K562 (cell line): Measurements from ENCODE around the gene DIS3L2. TPM values are rescaled to one million over a fixed set of nuclear protein-coding genes. Genes with fewer than 3 reads are reported as not detected.

ENCODE experiments used
- ATAC-seq: fragments of 200-7000 bp; cut with Tn5 transposase; 3 replicates; pipeline ENCODE4 v1.9.1; 2020; ENCODE audit warnings: moderate library complexity
- BruUV-seq: library from RNA; stranded (reverse); fragments of 400-500 nt; replicated peaks from 2 replicates; lab custom pipeline; 2021; lab: Mats Ljungman, UMichigan
- CTCF ChIA-PET: fragments of 300-600 bp; formaldehyde crosslinking; extraction: SDS; loops from one replicate; lab custom pipeline; 2021; ENCODE audit warnings: low intra/inter-chr PET ratio; lab: Yijun Ruan, JAX
- POLR2A ChIA-PET: fragments of 300-600, 350-650 bp; sonication (Branson Sonifier 250); formaldehyde crosslinking; extraction: SDS; loops from one replicate; lab custom pipeline; 2021; ENCODE audit warnings: antibody characterized with exemption, inconsistent platforms; lab: Yijun Ruan, JAX
- DNase-seq, 4 experiments: peaks; one replicate each; pipeline versions ENCODE4 v3.0.0 to v3.0.0-alpha.2; 2011 to 2018; ENCODE audit warnings: low spot score in 3 of 4, mixed read lengths in 3 of 4; ENCODE audit errors: extremely low read depth in 1 of 4
- FAIRE-seq: peaks from 2 replicates; lab custom pipeline; 2011; peaks lifted over from hg19 to GRCh38; lab: Jason Lieb, UNC
- H2AFZ ChIP-seq: 2 replicates; pipeline ENCODE4 v1.6.0; 2011; ENCODE audit warnings: low read depth, low read length, control low read depth, inconsistent platforms
- H3K27ac ChIP-seq: fragments of 200-600 bp; 3 replicates; pipeline ENCODE4 v1.8.0; 2011; ENCODE audit warnings: low read depth, mild to moderate bottlenecking, control low read depth, inconsistent platforms, low read length, moderate library complexity, mixed read lengths; ENCODE audit errors: extremely low read depth
- H3K27me3 ChIP-seq, 2 experiments: fragments of 300-600 bp in 1 of 2; 2 replicates in 1 of 2; 3 replicates in 1 of 2; pipeline versions ENCODE4 v1.6.0 to v1.8.0; 2011; ENCODE audit warnings: inconsistent platforms in 2 of 2, low read length in 2 of 2, mild to moderate bottlenecking in 1 of 2, mixed read lengths in 1 of 2, moderate library complexity in 1 of 2; ENCODE audit not compliant: control insufficient read depth in 2 of 2, insufficient read depth in 2 of 2
- H3K36me3 ChIP-seq: fragments of 300-600 bp; 3 replicates; pipeline ENCODE4 v1.8.0; 2011; ENCODE audit warnings: mild to moderate bottlenecking, low read length, inconsistent platforms; ENCODE audit not compliant: control insufficient read depth, insufficient read depth
- H3K4me1 ChIP-seq, 2 experiments: fragments of 200-600 bp in 1 of 2; replicated peaks in 1 of 2; 2 replicates in 1 of 2; 3 replicates in 1 of 2; pipeline versions ENCODE4 v1.5.1 to v1.8.0; 2011; ENCODE audit warnings: inconsistent platforms in 2 of 2, low read length in 2 of 2, mild to moderate bottlenecking in 1 of 2, mixed read lengths in 1 of 2, moderate library complexity in 1 of 2; ENCODE audit not compliant: control insufficient read depth in 2 of 2, insufficient read depth in 2 of 2
- H3K4me2 ChIP-seq: 2 replicates; pipeline ENCODE4 v1.6.1; 2011; ENCODE audit warnings: low read length, control low read depth, inconsistent platforms, mixed read lengths; ENCODE audit not compliant: insufficient read depth
- H3K4me3 ChIP-seq: fragments of 200-600 bp; sonication (generic), shearing (Covaris generic); 2 replicates; pipeline ENCODE4 v1.5.1; 2016; ENCODE audit warnings: control low read depth, inconsistent platforms
- H3K79me2 ChIP-seq: fragments of 200-600 bp; 3 replicates; pipeline ENCODE4 v1.8.0; 2011; ENCODE audit warnings: low read length, inconsistent platforms; ENCODE audit not compliant: control insufficient read depth, insufficient read depth
- H3K9ac ChIP-seq, 2 experiments: 2 replicates each; pipeline versions ENCODE4 v1.6.0 to v1.6.1; 2011; ENCODE audit warnings: low read depth in 2 of 2, low read length in 2 of 2, control low read depth in 1 of 2, inconsistent platforms in 1 of 2, mild to moderate bottlenecking in 1 of 2, mixed read lengths in 1 of 2; ENCODE audit not compliant: insufficient read depth in 1 of 2
- H3K9me1 ChIP-seq: one replicate; pipeline ENCODE4 v1.6.0; 2011; ENCODE audit warnings: inconsistent platforms, mild to moderate bottlenecking, low read length, moderate library complexity; ENCODE audit not compliant: control insufficient read depth, insufficient read depth
- H3K9me3 ChIP-seq: replicated peaks from 2 replicates; pipeline ENCODE4 v1.5.1; 2011; ENCODE audit warnings: low read depth, low read length, inconsistent platforms; ENCODE audit not compliant: control insufficient read depth, insufficient read depth
- H4K20me1 ChIP-seq: replicated peaks from 2 replicates; pipeline ENCODE4 v1.6.1; 2011; ENCODE audit warnings: low read length, inconsistent platforms, mixed read lengths; ENCODE audit not compliant: control insufficient read depth, insufficient read depth
- BRD4 ChIP-seq: fragments of 200-600 bp; sonication (generic); IDR thresholded peaks from 2 replicates; pipeline ENCODE4 v1.6.1; 2017; ENCODE audit warnings: inconsistent platforms
- CBX5 ChIP-seq: IDR thresholded peaks from 2 replicates; pipeline ENCODE4 v1.6.1; 2014; ENCODE audit warnings: low read depth, borderline replicate concordance
- CBX8 ChIP-seq: fragments of 200-600 bp; sonication (generic); IDR thresholded peaks from 2 replicates; pipeline ENCODE4 v1.6.1; 2012; ENCODE audit warnings: borderline replicate concordance, mixed run types, low read depth, mild to moderate bottlenecking, moderate library complexity, mixed read lengths, low read length, control low read depth, inconsistent platforms; ENCODE audit not compliant: poor library complexity, severe bottlenecking; ENCODE audit errors: extremely low read depth
- DIDO1 ChIP-seq: fragments of 450-650 bp; IDR thresholded peaks from 2 replicates; pipeline ENCODE4 v1.6.1; 2016; ENCODE audit warnings: low read depth, missing biosample characterization, missing genetic modification characterization
- E2F3 ChIP-seq: fragments of 250-450 bp; sonication (Bioruptor Pico); IDR thresholded peaks from 2 replicates; pipeline ENCODE4 v1.4.0; 2020; ENCODE audit warnings: mild to moderate bottlenecking
- JUNB ChIP-seq: fragments of 450-650 bp; formaldehyde crosslinking; conservative IDR thresholded peaks from 2 replicates; pipeline ENCODE4 v1.4.0; 2020; ENCODE audit warnings: mild to moderate bottlenecking
- MAZ ChIP-seq, 2 experiments: fragments of 450-650 bp in 1 of 2; sonication (generic) in 1 of 2; formaldehyde crosslinking; IDR thresholded peaks in 1 of 2; conservative IDR thresholded peaks in 1 of 2; 2 replicates each; pipeline versions ENCODE4 v1.4.0 to v1.5.0; 2020; ENCODE audit warnings: mild to moderate bottlenecking in 1 of 2, missing genetic modification reagents in 1 of 2
- PHB ChIP-seq: fragments of 250-450 bp; sonication (Bioruptor Pico); IDR thresholded peaks from 2 replicates; pipeline ENCODE4 v1.5.0; 2021
- RHOXF2B ChIP-seq: fragments of 250-450 bp; sonication (Bioruptor Pico); conservative IDR thresholded peaks from 2 replicates; pipeline ENCODE4 v1.5.1; 2021
- TAL1 ChIP-seq: fragments of 450-650 bp; IDR thresholded peaks from 2 replicates; pipeline ENCODE4 v1.6.1; 2016; ENCODE audit warnings: mild to moderate bottlenecking
- ZC3H8 ChIP-seq: fragments of 450-650 bp; IDR thresholded peaks from 2 replicates; pipeline ENCODE4 v1.6.1; 2017
- ZKSCAN1 ChIP-seq: fragments of 150-350 bp; IDR thresholded peaks from 2 replicates; pipeline ENCODE4 v1.6.1; 2016; ENCODE audit warnings: low read depth, low read length
- ZNF3 ChIP-seq: fragments of 250-450 bp; sonication (Bioruptor Pico); IDR thresholded peaks from 2 replicates; pipeline ENCODE4 v1.5.0; 2021; ENCODE audit warnings: mild to moderate bottlenecking, moderate library complexity
- WGBS: fragments of 100-300 bp; shearing (Covaris generic); methylation state at CpG from one replicate; pipeline ENCODE4 v1.1.6; 2016; ENCODE audit warnings: low coverage, mixed read lengths; ENCODE audit not compliant: insufficient coverage; ENCODE audit errors: missing lambda C conversion rate; 5-methylcytosine and 5-hydroxymethylcytosine counted together
- in situ Hi-C: fragments of 300-500 bp; cut with MboI; formaldehyde crosslinking; loops from 4 replicates; pipeline ENCODE4 v1.15.0; 2018; ENCODE audit warnings: inconsistent platforms, mixed read lengths
- intact Hi-C: fragments of 100-400 bp; cut with micrococcal nuclease; formaldehyde crosslinking; loops from 2 replicates; pipeline ENCODE4 v1.14.2; 2022
- polyA plus RNA-seq, 8 experiments: library from polyadenylated mRNA; depleted of rRNA in 4 of 8; stranded (reverse) in 5 of 8; unstranded in 3 of 8; fragments of >200 nt; fragmentation: Nextera tagmentation in 2 of 8; fragmentation: Illumina TruSeq in 1 of 8; extraction: Ambion mirVana in 2 of 8; extraction: Trizol in 1 of 8; gene quantifications; 2 replicates each; pipeline versions ENCODE4 v1.2.1 to v1.2.3, GENCODE V29; 2011 to 2014; ENCODE audit warnings: inconsistent platforms in 1 of 8, missing spikeins in 1 of 8
- total RNA-seq, 7 experiments: library from RNA; depleted of rRNA in 6 of 7; stranded (reverse); fragments of >200 nt in 6 of 7; fragmentation: Illumina TruSeq in 2 of 7; extraction: Trizol in 2 of 7; gene quantifications; 2 replicates each; pipeline versions ENCODE4 v1.2.1 to v1.2.3, GENCODE V29; 2011 to 2021; ENCODE audit warnings: low replicate concordance in 1 of 7
- TF ChIP-seq, protein P1 (sequence below): fragments of 200-800 bp; sonication (Bioruptor generic); IDR thresholded peaks from 2 replicates; pipeline ENCODE4 v1.6.1; 2017; ENCODE audit warnings: missing genetic modification characterization, missing compliant biosample characterization
- TF ChIP-seq, protein P2 (sequence below), 3 experiments: IDR thresholded peaks in 2 of 3; conservative IDR thresholded peaks in 1 of 3; 2 replicates each; pipeline ENCODE4 v1.5.1; 2011 to 2012; ENCODE audit warnings: low read length in 3 of 3, mild to moderate bottlenecking in 3 of 3, control low read depth in 2 of 3, improper control_type of control experiment in 1 of 3, inconsistent platforms in 1 of 3, low read depth in 1 of 3, mixed read lengths in 1 of 3, moderate library complexity in 1 of 3; ENCODE audit not compliant: insufficient read depth in 2 of 3

DIS3L2 gene
- total and polyA plus RNA-seq, 9 of the 15 experiments (the other 6 are each of a cell fraction or from before 2014, with no cell fraction given): 1.5 to 19.2 (median 11.2) TPM

- in situ Hi-C loops (loop anchor here (5.0 kb wide), 2 partner anchors 112 to 418 kb away; no protein-coding TSS in a partner anchor), intact Hi-C loops (loop anchor here (5.0 to 10.0 kb wide), 3 partner anchors 181 to 398 kb away; partner anchors contain the start of genes NPPC and PRSS56)
- no peaks in the 10 kb centered on the region for H3K9me1 ChIP-seq
- CTCF ChIA-PET: no interaction called here
- no peaks in the 10 kb centered on the region for H4K20me1 ChIP-seq
- 55% methylated on average over 8 of the region's 24 CpGs for WGBS
- no peak overlapping the region for H3K4me3 ChIP-seq
- H3K4me1 ChIP-seq: peaks cover 3 to 26% of the 10 kb centered on the region in 2 experiments; a peak in 4 of 5 replicates
- H3K27ac ChIP-seq: no peak overlapping the region
- no peak overlapping the region for H3K4me2 ChIP-seq
- no peaks in the 10 kb centered on the region for H3K79me2 ChIP-seq
- peak; percentile 21 to 34 (median 25) for DNase-seq
- no peak for FAIRE-seq
- no peak overlapping the region for H2AFZ ChIP-seq
- no peak overlapping the region for H3K9ac ChIP-seq
- H3K36me3 ChIP-seq: no peaks in the 10 kb centered on the region
- ATAC-seq: peak; percentile 89
- H3K9me3 ChIP-seq: no peaks in the 10 kb centered on the region
- POLR2A ChIA-PET: interaction anchor here (0.8 to 1.2 kb wide), 3 partner anchors 364 to 425 kb away, joined by 3 to 5 read pairs (median 4); partner anchors contain the start of gene DIS3L2
- BruUV-seq: no TSS peak
- H3K27me3 ChIP-seq: no peaks in the 10 kb centered on the region
- TF ChIP-seq ZC3H8: no peak
- TF ChIP-seq RHOXF2B (CRISPR knock-in tag): no peak
- TF ChIP-seq, protein P1, sequence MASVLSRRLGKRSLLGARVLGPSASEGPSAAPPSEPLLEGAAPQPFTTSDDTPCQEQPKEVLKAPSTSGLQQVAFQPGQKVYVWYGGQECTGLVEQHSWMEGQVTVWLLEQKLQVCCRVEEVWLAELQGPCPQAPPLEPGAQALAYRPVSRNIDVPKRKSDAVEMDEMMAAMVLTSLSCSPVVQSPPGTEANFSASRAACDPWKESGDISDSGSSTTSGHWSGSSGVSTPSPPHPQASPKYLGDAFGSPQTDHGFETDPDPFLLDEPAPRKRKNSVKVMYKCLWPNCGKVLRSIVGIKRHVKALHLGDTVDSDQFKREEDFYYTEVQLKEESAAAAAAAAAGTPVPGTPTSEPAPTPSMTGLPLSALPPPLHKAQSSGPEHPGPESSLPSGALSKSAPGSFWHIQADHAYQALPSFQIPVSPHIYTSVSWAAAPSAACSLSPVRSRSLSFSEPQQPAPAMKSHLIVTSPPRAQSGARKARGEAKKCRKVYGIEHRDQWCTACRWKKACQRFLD (CRISPR knock-in tag): no peak
- TF ChIP-seq TAL1: no peak
- no peak for TF ChIP-seq CBX5
- TF ChIP-seq CBX8: no peak
- TF ChIP-seq E2F3 (CRISPR knock-in tag): no peak
- TF ChIP-seq, protein P2, sequence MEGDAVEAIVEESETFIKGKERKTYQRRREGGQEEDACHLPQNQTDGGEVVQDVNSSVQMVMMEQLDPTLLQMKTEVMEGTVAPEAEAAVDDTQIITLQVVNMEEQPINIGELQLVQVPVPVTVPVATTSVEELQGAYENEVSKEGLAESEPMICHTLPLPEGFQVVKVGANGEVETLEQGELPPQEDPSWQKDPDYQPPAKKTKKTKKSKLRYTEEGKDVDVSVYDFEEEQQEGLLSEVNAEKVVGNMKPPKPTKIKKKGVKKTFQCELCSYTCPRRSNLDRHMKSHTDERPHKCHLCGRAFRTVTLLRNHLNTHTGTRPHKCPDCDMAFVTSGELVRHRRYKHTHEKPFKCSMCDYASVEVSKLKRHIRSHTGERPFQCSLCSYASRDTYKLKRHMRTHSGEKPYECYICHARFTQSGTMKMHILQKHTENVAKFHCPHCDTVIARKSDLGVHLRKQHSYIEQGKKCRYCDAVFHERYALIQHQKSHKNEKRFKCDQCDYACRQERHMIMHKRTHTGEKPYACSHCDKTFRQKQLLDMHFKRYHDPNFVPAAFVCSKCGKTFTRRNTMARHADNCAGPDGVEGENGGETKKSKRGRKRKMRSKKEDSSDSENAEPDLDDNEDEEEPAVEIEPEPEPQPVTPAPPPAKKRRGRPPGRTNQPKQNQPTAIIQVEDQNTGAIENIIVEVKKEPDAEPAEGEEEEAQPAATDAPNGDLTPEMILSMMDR (IDR thresholded peaks at IDR 0.05 in 2 of 3, conservative IDR thresholded peaks at IDR 0.05 in 1 of 3; ENCODE audit: insufficient read depth in 2 of 3, low read depth in 1 of 3, low read length in 3 of 3): peak in 1 of 3 experiments; percentile 33; a peak in 3 of 6 replicates
- no peak for TF ChIP-seq ZNF3
- TF ChIP-seq BRD4: no peak
- TF ChIP-seq PHB: no peak
- TF ChIP-seq ZKSCAN1: no peak
- TF ChIP-seq MAZ (CRISPR knock-in tag; conservative IDR thresholded peaks at IDR 0.05 in 1 of 2, IDR thresholded peaks at IDR 0.05 in 1 of 2): peak in 1 of 2 experiments; percentile 32; a peak in 1 of 4 replicates
- no peak for TF ChIP-seq JUNB (CRISPR knock-in tag)
- TF ChIP-seq DIDO1 (tag): no peak
Observed at GRCh38 chr2:232325324-232326273, 364.1 kb downstream of the DIS3L2 start.
